Activated B cell treated with CpG ODN at 0.5 μM for 24 hours (primary cell): ENCODE measurements around the gene ABCA7. TPM values are rescaled to one million over a fixed set of nuclear protein-coding genes. Genes with fewer than 3 reads are reported as not detected.

ENCODE experiments used
- ATAC-seq: fragments of 200-7000 bp; cut with Tn5 transposase; one replicate; pipeline ENCODE4 v1.10.0; 2021; ENCODE audit warnings: low read depth, mild to moderate bottlenecking, moderate library complexity
- CTCF ChIA-PET: fragments of 350-600 bp; sonication (Branson Sonifier 250); formaldehyde crosslinking; loops from one replicate; lab custom pipeline; 2021; ENCODE audit warnings: antibody characterized with exemption; lab: Charles Lee
- POLR2A ChIA-PET: fragments of 350-600 bp; sonication (Branson Sonifier 250); formaldehyde crosslinking; loops from one replicate; lab custom pipeline; 2021; ENCODE audit warnings: antibody characterized with exemption; lab: Charles Lee
- DNase-seq: peaks from one replicate; pipeline ENCODE4 v3.0.0; 2022
- H3K27ac Mint-ChIP-seq: one replicate; pipeline ENCODE4 v1.8.0; 2020; ENCODE audit warnings: mixed read lengths
- H3K27me3 Mint-ChIP-seq: one replicate; pipeline ENCODE4 v1.8.0; 2021; ENCODE audit warnings: mixed read lengths
- H3K36me3 Mint-ChIP-seq: one replicate; pipeline ENCODE4 v1.8.0; 2021; ENCODE audit warnings: low read depth, mixed read lengths
- H3K4me1 Mint-ChIP-seq: one replicate; pipeline ENCODE4 v1.8.0; 2021; ENCODE audit warnings: mixed read lengths
- H3K4me3 Mint-ChIP-seq: one replicate; pipeline ENCODE4 v1.8.0; 2020; ENCODE audit warnings: mild to moderate bottlenecking, mixed read lengths
- H3K9me3 Mint-ChIP-seq: one replicate; pipeline ENCODE4 v1.8.0; 2020; ENCODE audit warnings: mixed read lengths
- intact Hi-C: fragments of 100-400 bp; cut with micrococcal nuclease; formaldehyde crosslinking; loops from one replicate; pipeline ENCODE4 v1.15.1; 2024
- total RNA-seq: library from RNA; stranded (reverse); gene quantifications from 2 replicates; pipeline ENCODE4 v1.2.3, GENCODE V29; 2022
- TF ChIP-seq, protein P1 (sequence below): fragments of 200-600 bp; IDR thresholded peaks from one replicate; pipeline ENCODE4 v1.8.0; 2022; ENCODE audit warnings: antibody characterized with exemption, mild to moderate bottlenecking

The ABCA7 gene
- total RNA-seq, 1 donor from 2014 or later, result 188 TPM

DNA sequence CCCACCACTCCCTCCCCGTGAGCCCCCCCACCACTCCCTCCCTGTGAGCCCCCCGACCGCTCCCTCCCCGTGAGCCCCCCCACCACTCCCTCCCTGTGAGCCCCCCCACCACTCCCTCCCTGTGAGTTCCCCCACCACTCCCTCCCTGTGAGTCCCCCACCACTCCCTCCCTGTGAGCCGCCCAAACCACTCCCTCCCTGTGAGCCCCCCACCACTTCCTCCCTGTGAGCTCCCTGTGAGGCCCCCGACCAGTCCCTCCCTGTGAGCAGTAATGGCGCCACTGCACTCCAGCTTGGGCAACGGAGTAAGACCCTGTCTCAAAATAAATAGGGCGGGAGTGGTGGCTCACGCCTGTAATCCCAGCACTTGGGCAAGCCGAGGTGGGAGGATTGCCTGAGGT, 9.9 kb downstream of the ABCA7 start:
- peaks cover 39% of the 10 kb centered on the region for H3K36me3 Mint-ChIP-seq

DNA sequence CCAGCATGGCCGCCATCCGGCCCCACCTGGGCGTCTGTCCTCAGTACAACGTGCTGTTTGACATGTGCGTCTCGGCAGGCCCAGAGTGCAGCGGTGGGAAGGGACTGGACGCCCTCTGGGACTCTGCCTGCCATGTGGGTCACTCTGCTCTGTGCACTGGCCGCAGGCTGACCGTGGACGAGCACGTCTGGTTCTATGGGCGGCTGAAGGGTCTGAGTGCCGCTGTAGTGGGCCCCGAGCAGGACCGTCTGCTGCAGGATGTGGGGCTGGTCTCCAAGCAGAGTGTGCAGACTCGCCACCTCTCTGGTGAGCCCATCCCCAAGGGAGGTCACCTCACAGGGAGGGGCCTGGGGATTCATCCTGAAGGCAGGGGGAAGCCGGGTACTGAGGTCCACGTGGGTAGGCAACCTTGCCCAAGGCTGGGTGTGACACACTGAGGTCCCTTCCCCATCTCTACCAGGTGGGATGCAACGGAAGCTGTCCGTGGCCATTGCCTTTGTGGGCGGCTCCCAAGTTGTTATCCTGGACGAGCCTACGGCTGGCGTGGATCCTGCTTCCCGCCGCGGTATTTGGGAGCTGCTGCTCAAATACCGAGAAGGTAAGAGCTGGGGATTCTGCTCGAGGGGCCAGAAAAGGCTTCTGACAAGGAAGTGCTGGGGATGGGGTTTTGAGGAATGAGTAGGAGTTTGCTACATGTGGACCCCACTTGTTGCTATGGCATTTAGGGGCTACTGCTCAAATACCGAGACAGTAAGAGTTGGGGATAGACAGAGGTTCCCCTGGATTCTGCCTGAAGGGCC, 11.3 kb downstream of the ABCA7 start:
- intact Hi-C loops, result no loop called here
- Mint-ChIP-seq H3K4me1 (peaks cover 6% of the 10 kb centered on the region), H3K36me3 (peaks cover 36% of the 10 kb centered on the region), H3K27ac (no peak overlapping the region), H3K27me3 (no peaks in the 10 kb centered on the region), H3K4me3 (no peak overlapping the region), H3K9me3 (no peaks in the 10 kb centered on the region)
- TF ChIP-seq, protein P1, sequence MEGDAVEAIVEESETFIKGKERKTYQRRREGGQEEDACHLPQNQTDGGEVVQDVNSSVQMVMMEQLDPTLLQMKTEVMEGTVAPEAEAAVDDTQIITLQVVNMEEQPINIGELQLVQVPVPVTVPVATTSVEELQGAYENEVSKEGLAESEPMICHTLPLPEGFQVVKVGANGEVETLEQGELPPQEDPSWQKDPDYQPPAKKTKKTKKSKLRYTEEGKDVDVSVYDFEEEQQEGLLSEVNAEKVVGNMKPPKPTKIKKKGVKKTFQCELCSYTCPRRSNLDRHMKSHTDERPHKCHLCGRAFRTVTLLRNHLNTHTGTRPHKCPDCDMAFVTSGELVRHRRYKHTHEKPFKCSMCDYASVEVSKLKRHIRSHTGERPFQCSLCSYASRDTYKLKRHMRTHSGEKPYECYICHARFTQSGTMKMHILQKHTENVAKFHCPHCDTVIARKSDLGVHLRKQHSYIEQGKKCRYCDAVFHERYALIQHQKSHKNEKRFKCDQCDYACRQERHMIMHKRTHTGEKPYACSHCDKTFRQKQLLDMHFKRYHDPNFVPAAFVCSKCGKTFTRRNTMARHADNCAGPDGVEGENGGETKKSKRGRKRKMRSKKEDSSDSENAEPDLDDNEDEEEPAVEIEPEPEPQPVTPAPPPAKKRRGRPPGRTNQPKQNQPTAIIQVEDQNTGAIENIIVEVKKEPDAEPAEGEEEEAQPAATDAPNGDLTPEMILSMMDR, result no peak
- POLR2A ChIA-PET, result interaction anchor here (0.5 to 1.6 kb wide), 2 partner anchors 10 to 136 kb away, joined by 4 to 5 read pairs; no protein-coding TSS in a partner anchor
- DNase-seq, result no peak
- CTCF ChIA-PET, result no interaction called here
- no peak for ATAC-seq

More for the DNA sequence above, 9.9 kb downstream of the ABCA7 start:
- TF ChIP-seq, protein P1, result no peak
- H3K4me1 Mint-ChIP-seq, result peaks cover 9% of the 10 kb centered on the region
- H3K9me3 Mint-ChIP-seq, result no peaks in the 10 kb centered on the region
- H3K4me3 Mint-ChIP-seq, result no peak overlapping the region
- ATAC-seq, result no peak
- intact Hi-C loops, result no loop called here
- H3K27ac Mint-ChIP-seq, result no peak overlapping the region
- DNase-seq, result no peak
- H3K27me3 Mint-ChIP-seq, result no peaks in the 10 kb centered on the region
- ChIA-PET CTCF (no interaction called here), POLR2A (interaction anchor here (1.1 to 2.4 kb wide), 4 partner anchors 9 to 219 kb away, joined by 4 to 11 read pairs (median 8); partner anchors contain the start of genes ABCA7 and CIRBP)

GRCh38 chr19:1051791-1052190, 11.9 kb downstream of the ABCA7 start:
- peaks cover 5% of the 10 kb centered on the region for H3K9me3 Mint-ChIP-seq
- DNase-seq (no peak), ATAC-seq (no peak)
- no peak overlapping the region for H3K27ac Mint-ChIP-seq
- H3K27me3 Mint-ChIP-seq, result no peaks in the 10 kb centered on the region
- intact Hi-C loops, result no loop called here
- H3K4me3 Mint-ChIP-seq, result no peak overlapping the region
- peaks cover 9% of the 10 kb centered on the region for H3K4me1 Mint-ChIP-seq
- ChIA-PET POLR2A (interaction anchor here (0.5 kb wide), 1 partner anchor 135 kb away, joined by 5 read pairs; no protein-coding TSS in a partner anchor), CTCF (no interaction called here)
- H3K36me3 Mint-ChIP-seq, result peaks cover 42% of the 10 kb centered on the region
- TF ChIP-seq, protein P1, result no peak

DNA sequence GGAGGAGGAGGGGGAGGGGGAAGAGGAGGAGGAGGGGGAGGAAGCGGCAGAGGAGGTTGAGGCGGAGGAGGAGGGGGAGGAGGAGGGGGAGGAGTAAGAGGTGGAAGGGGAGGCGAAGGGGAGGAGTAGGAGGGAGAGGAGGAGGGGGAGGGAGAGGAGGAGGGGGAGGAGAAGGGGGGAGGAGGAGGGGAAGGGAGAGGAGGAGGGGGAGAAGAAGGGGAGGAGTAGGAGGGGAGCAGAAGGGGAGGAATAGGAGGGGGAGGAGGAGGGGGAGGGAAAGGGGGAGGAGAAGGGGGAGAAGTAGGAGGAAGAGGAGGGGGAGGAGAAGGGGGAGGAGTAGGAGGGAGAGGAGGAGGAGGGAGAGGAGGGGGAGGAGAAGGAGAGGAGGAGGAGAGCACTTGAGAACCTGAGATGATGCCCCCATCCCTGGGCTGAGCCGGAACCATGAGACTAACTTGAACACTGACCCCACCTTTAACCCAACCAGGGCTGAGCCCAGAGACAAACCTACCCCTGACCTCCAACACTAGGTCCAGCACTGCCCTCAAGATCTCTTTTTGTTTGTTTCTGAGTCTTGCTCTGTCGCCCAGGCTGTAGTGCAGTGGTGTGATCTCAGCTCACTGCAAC, 12.6 kb downstream of the ABCA7 start:
- TF ChIP-seq, protein P1, result no peak
- Mint-ChIP-seq H3K27ac (no peak overlapping the region), H3K4me3 (no peak overlapping the region), H3K4me1 (peaks cover 14% of the 10 kb centered on the region), H3K9me3 (peaks cover 6% of the 10 kb centered on the region), H3K27me3 (no peaks in the 10 kb centered on the region), H3K36me3 (peaks cover 48% of the 10 kb centered on the region)
- CTCF ChIA-PET, result no interaction called here
- no peak for DNase-seq
- intact Hi-C loops, result no loop called here
- ATAC-seq, result no peak
- POLR2A ChIA-PET, result interaction anchor here (0.7 kb wide), 1 partner anchor 14 kb away, joined by 3 read pairs; no protein-coding TSS in a partner anchor
